Spinal cord (tissue), 10 donors: ENCODE data around the gene ERMAP. TPM values are rescaled to one million over a fixed set of nuclear protein-coding genes. Genes with fewer than 3 reads are reported as not detected.
A peak's percentile ranks its signal among the peaks of the same experiment; 100 is the strongest.
"Not testable (repeated sequence)": the region's sequence is repeated elsewhere in the genome, so short reads cannot be mapped to it uniquely, and the experiment has no call there.

Source experiments
- DNase-seq, 6 donors: peaks; one replicate each; pipeline versions ENCODE4 v3.0.0 to v3.0.0-alpha.2; 2013 to 2015; ENCODE audit warnings: low spot score in 6 of 6, low read depth in 4 of 6
- H3K27ac ChIP-seq: one replicate; pipeline ENCODE4 v1.5.1; 2013; ENCODE audit warnings: low read depth, low read length, control low read depth
- H3K27me3 ChIP-seq: one replicate; pipeline ENCODE4 v1.6.1; 2013; ENCODE audit warnings: low read length; ENCODE audit not compliant: control insufficient read depth, insufficient read depth
- H3K36me3 ChIP-seq: one replicate; pipeline ENCODE4 v1.6.1; 2013; ENCODE audit warnings: low read length; ENCODE audit not compliant: control insufficient read depth, insufficient read depth
- H3K4me1 ChIP-seq: one replicate; pipeline ENCODE4 v1.6.1; 2013; ENCODE audit warnings: low read length; ENCODE audit not compliant: control insufficient read depth, insufficient read depth
- H3K4me3 ChIP-seq: one replicate; pipeline ENCODE4 v1.5.1; 2013; ENCODE audit warnings: low read depth, low read length, control low read depth
- H3K9me3 ChIP-seq: one replicate; pipeline ENCODE4 v1.6.1; 2013; ENCODE audit warnings: low read length; ENCODE audit not compliant: control insufficient read depth, insufficient read depth
- WGBS: methylation state at CpG from one replicate; pipeline ENCODE4 v1.1.5; 2013; ENCODE audit warnings: missing lambda C conversion rate; ENCODE audit not compliant: insufficient coverage; 5-methylcytosine and 5-hydroxymethylcytosine counted together
- polyA plus RNA-seq, 2 donors: library from polyadenylated mRNA; unstranded; fragments of 120-200 nt; gene quantifications; one replicate each; pipeline ENCODE4 v1.2.1, GENCODE V29; 2013; ENCODE audit not compliant: insufficient read length in 2 of 2
- total RNA-seq, 2 donors: library from RNA; depleted of rRNA in 1 of 2; stranded (reverse); fragments of 120-200 nt in 1 of 2; fragments of >200 nt in 1 of 2; gene quantifications; one replicate each; pipeline versions ENCODE4 v1.2.3 to v1.2.4, GENCODE V29; 2013 to 2014
- donor health status: healthy.

Gene ERMAP
- total and polyA plus RNA-seq, 4 donors: 10.1 to 14.9 (median 10.8) TPM

DNA sequence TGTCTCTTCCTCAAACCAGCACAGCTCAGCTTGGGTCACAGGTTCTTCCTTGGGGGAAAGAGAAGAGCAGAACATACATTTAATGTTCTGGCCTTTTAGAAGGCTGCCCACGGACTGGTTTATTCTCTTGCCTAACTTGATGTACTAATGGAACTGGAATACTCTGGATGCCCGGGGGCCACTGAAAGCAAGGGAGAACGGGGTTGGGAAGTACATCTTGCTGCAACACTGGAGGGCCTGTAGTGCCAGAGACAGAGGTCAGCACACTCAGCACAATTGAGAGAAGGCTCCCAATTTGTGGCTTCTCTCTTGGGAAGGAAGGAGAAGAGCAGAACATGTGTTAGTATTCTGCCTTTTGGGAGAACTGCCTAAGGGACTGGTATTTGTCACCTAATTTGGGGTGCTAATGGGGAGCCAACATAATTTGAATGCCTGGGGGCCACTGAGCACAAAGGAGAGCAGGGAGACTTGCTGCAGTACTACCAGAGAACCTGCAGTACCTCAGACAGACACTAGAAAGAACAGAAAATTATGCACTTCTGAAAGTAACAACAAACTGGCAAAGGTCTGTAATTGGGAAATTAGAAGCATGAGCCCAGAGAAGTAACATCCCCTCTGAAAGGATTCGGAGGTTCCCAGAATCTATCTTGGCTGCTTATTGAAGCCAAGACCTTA is 43.6 kb downstream of the ERMAP start:
- H3K36me3 ChIP-seq: no peaks in the 10 kb centered on the region
- no peak overlapping the region for H3K27ac ChIP-seq
- H3K9me3 ChIP-seq: peaks cover 5% of the 10 kb centered on the region
- no peak overlapping the region for H3K4me3 ChIP-seq
- no peaks in the 10 kb centered on the region for H3K4me1 ChIP-seq
- no peaks in the 10 kb centered on the region for H3K27me3 ChIP-seq
- no peak for DNase-seq
- 71% methylated on average over 3 of the region's 4 CpGs for WGBS

GRCh38 chr1:42861014-42861399 is 44.1 kb downstream of the ERMAP start:
- Histone ChIP-seq H3K4me3 (no peak overlapping the region), H3K27ac (no peak overlapping the region), H3K27me3 (no peaks in the 10 kb centered on the region), H3K36me3 (no peaks in the 10 kb centered on the region), H3K4me1 (no peaks in the 10 kb centered on the region), H3K9me3 (peaks cover 5% of the 10 kb centered on the region)
- no peak for DNase-seq

DNA sequence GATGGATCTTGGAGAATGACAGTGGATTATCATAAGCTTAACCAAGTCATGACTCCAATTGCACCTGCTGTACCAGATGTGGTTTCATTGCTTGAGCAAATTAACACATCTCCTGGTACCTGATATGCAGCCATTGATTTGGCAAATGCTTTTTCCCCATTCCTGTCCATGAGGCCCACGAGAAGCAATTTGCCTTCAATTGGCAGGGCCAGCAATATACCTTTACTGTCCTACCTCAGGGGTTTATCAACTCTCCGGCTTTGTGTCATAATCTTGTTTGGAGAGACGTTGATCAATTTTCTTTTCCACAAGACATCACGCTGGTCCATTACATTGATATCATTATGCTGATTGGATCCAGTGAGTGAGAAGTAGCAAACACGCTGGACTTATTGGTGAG is 49.6 kb downstream of the ERMAP start:
- H3K36me3 ChIP-seq: no peaks in the 10 kb centered on the region
- no peaks in the 10 kb centered on the region for H3K4me1 ChIP-seq
- no peak for DNase-seq
- H3K9me3 ChIP-seq: no peaks in the 10 kb centered on the region
- no peak overlapping the region for H3K27ac ChIP-seq
- no peak overlapping the region for H3K4me3 ChIP-seq
- H3K27me3 ChIP-seq: no peaks in the 10 kb centered on the region
- 63% methylated on average over 1 of the region's 5 CpGs for WGBS

DNA sequence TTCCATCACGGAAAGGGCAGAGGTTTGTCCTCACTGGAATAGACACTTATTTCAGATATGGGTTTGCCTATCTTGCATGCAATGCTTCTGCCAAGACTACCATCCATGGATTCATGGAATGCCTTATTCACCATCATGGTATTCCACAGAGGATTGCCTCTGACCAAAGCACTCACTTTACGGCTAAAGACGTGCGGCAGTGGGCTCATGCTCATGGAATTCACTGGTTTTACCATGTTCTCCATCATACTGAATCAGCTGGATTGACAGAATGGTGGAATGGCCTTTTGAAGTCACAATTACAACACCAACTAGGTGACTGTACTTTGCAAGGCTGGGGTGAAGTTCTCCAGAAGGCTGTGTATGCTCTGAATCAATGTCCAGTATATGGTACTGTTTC is 51.5 kb downstream of the ERMAP start:
- H3K27me3 ChIP-seq, H3K4me1 ChIP-seq, DNase-seq, H3K9me3 ChIP-seq, H3K36me3 ChIP-seq, H3K27ac ChIP-seq, H3K4me3 ChIP-seq: not testable (repeated sequence)
- 77% methylated on average over 3 of the region's 4 CpGs for whole genome bisulfite sequencing

DNA sequence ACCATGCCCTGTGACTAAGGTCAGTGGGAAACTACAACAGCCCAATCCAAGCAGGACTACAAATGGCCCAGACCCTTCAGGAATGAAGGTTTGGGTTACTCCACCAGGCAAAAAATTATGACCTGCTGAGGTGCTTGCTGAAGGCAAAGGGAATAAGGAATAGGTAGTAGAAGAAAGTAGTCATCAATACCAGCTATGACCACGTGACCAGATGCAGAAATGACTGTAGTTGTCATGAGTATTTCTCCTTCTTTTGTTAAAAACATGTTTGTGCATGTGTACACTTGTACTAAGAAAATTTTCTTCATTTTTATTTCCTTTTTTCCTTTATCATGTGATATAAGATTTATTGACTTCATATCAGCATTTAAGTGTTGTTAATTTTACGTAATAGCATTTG is 52.3 kb downstream of the ERMAP start:
- H3K27me3 ChIP-seq, H3K4me1 ChIP-seq, H3K27ac ChIP-seq, H3K9me3 ChIP-seq, H3K4me3 ChIP-seq, H3K36me3 ChIP-seq, DNase-seq: not testable (repeated sequence)
- 100% methylated on average over 1 of the region's 2 CpGs for WGBS

GRCh38 chr1:42869751-42870150 is 52.8 kb downstream of the ERMAP start:
- WGBS: 88% methylated on average over 2 of the region's 2 CpGs
- not testable (repeated sequence) for DNase-seq, H3K27me3 ChIP-seq, H3K36me3 ChIP-seq, H3K4me1 ChIP-seq, H3K9me3 ChIP-seq, H3K4me3 ChIP-seq, H3K27ac ChIP-seq

DNA sequence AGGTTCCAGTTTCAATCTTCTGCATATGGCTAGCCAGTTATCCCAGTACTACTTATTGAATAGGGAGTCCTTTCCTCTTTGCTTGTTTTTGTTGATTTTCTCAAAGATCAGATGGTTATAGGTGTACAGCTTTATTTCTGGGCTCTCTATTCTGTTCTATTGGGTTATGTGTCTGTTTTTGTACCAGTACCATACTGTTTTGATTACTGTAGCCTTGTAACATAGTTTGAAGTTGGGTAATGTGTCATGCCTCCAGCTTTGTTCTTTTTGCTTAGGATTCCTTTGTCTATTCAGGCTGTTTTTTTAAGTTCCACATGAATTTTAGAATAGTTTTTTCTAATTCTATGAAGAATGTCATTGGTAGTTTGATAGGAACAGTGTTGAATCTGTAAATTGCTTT is 56.2 kb downstream of the ERMAP start:
- H3K27me3 ChIP-seq, H3K9me3 ChIP-seq, DNase-seq, H3K27ac ChIP-seq, H3K36me3 ChIP-seq, H3K4me1 ChIP-seq, H3K4me3 ChIP-seq: not testable (repeated sequence)

DNA sequence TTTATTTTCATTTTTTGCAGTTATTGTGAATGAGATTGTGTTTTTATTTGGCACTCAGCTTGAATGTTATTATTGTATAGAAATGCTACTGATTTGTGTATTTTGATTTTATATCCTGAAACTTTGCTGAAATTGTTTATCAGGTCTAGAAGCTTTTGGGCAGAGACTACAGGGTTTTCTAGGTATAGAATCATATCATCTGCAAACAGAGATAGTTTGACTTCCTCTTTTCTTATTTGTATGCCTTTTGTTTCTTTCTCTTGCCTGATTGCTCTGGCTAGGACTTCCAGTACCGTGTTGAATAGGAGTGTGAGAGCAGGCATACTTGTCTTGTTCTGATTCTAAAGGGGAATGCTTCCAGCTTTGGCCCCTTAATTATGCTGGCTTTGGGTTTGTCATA is 56.7 kb downstream of the ERMAP start:
- no peaks in the 10 kb centered on the region for H3K9me3 ChIP-seq
- H3K36me3 ChIP-seq: no peaks in the 10 kb centered on the region
- H3K4me1 ChIP-seq: no peaks in the 10 kb centered on the region
- no peak overlapping the region for H3K27ac ChIP-seq
- no peaks in the 10 kb centered on the region for H3K27me3 ChIP-seq
- WGBS: no CpG with 5 or more reads among the region's 1 CpG
- DNase-seq: no peak
- no peak overlapping the region for H3K4me3 ChIP-seq

GRCh38 chr1:42876009-42876408 is 59.1 kb downstream of the ERMAP start:
- DNase-seq: no peak
- Histone ChIP-seq H3K4me3 (no peak overlapping the region), H3K36me3 (no peaks in the 10 kb centered on the region), H3K9me3 (no peaks in the 10 kb centered on the region), H3K4me1 (no peaks in the 10 kb centered on the region), H3K27ac (no peak overlapping the region), H3K27me3 (no peaks in the 10 kb centered on the region)

- H3K4me3 ChIP-seq: no peak overlapping the region
- no peak overlapping the region for H3K27ac ChIP-seq
- no peaks in the 10 kb centered on the region for H3K36me3 ChIP-seq
- no peaks in the 10 kb centered on the region for H3K4me1 ChIP-seq
- peak in 1 of 6 donors; percentile 16 for DNase-seq
- no peaks in the 10 kb centered on the region for H3K9me3 ChIP-seq
- no peaks in the 10 kb centered on the region for H3K27me3 ChIP-seq
- WGBS: 51% methylated on average over 2 of the region's 2 CpGs
Observed at GRCh38 chr1:42877380-42877779, 60.5 kb downstream of the ERMAP start.
